Endothelial cell of umbilical vein (primary cell): ENCODE results near the gene CFAP46. TPM values are rescaled to one million over a fixed set of nuclear protein-coding genes. Genes with fewer than 3 reads are reported as not detected.

ENCODE experiments used
- BruUV-seq: library from RNA; stranded (reverse); fragments of 400-500 nt; replicated peaks from 2 replicates; lab custom pipeline; 2021; lab: Mats Ljungman, UMichigan
- CTCF ChIA-PET: fragments of 300-600, 350-600 bp; sonication (Branson Sonifier 250); formaldehyde crosslinking; loops from one replicate; lab custom pipeline; 2021; ENCODE audit warnings: antibody characterized with exemption, inconsistent platforms; lab: Charles Lee
- POLR2A ChIA-PET: fragments of 300-600, 350-600 bp; sonication (Branson Sonifier 250); formaldehyde crosslinking; loops from one replicate; lab custom pipeline; 2021; ENCODE audit warnings: antibody characterized with exemption, inconsistent platforms; lab: Charles Lee
- DNase-seq: peaks from one replicate; pipeline ENCODE4 v3.0.0-alpha.2; 2011; ENCODE audit warnings: low read depth, low spot score
- FAIRE-seq: peaks from 2 replicates; lab custom pipeline; 2011; peaks lifted over from hg19 to GRCh38; lab: Jason Lieb, UNC
- H2AFZ ChIP-seq: 2 replicates; pipeline ENCODE4 v1.6.0; 2012; ENCODE audit warnings: low read depth, low read length, control low read depth, inconsistent platforms
- H3K27ac ChIP-seq: 2 replicates; pipeline ENCODE4 v1.5.1; 2011; ENCODE audit warnings: low read depth, mild to moderate bottlenecking, control low read depth, low read length, moderate library complexity; ENCODE audit not compliant: insufficient read depth
- H3K27me3 ChIP-seq, 2 experiments: 2 replicates each; pipeline versions ENCODE4 v1.6.0 to v1.6.1; 2011; ENCODE audit warnings: low read length in 2 of 2, mixed read lengths in 1 of 2; ENCODE audit not compliant: control insufficient read depth in 2 of 2, insufficient read depth in 2 of 2
- H3K36me3 ChIP-seq, 2 experiments: 2 replicates in 1 of 2; 3 replicates in 1 of 2; pipeline ENCODE4 v1.5.1; 2011; ENCODE audit warnings: low read length in 2 of 2, mild to moderate bottlenecking in 1 of 2, moderate library complexity in 1 of 2; ENCODE audit not compliant: control insufficient read depth in 2 of 2, insufficient read depth in 2 of 2; ENCODE audit errors: extremely low read depth in 1 of 2
- H3K4me1 ChIP-seq: 3 replicates; pipeline ENCODE4 v1.5.1; 2011; ENCODE audit warnings: mild to moderate bottlenecking, low read length; ENCODE audit not compliant: control insufficient read depth, insufficient read depth; ENCODE audit errors: extremely low read depth
- H3K4me2 ChIP-seq: 2 replicates; pipeline ENCODE4 v1.6.1; 2011; ENCODE audit warnings: low read length, control low read depth, mixed read lengths; ENCODE audit not compliant: insufficient read depth
- H3K4me3 ChIP-seq, 3 experiments: fragments of 200-600 bp in 1 of 3; sonication (generic), shearing (Covaris generic) in 1 of 3; replicated peaks in 1 of 3; 2 replicates each; pipeline ENCODE4 v1.5.1; 2011 to 2016; ENCODE audit warnings: control low read depth in 3 of 3, low read length in 3 of 3, mild to moderate bottlenecking in 2 of 3, inconsistent platforms in 1 of 3, low read depth in 1 of 3, moderate library complexity in 1 of 3; ENCODE audit not compliant: insufficient read depth in 1 of 3
- H3K79me2 ChIP-seq: 2 replicates; pipeline ENCODE4 v1.6.0; 2012; ENCODE audit warnings: low read length, inconsistent platforms; ENCODE audit not compliant: control insufficient read depth, insufficient read depth
- H3K9ac ChIP-seq: replicated peaks from 2 replicates; pipeline ENCODE3; 2011; ENCODE audit warnings: low read length, control low read depth; ENCODE audit not compliant: insufficient read depth; ENCODE audit errors: extremely low read depth
- H3K9me1 ChIP-seq: replicated peaks from 3 replicates; pipeline ENCODE4 v1.6.0; 2011; ENCODE audit warnings: mild to moderate bottlenecking, low read length; ENCODE audit not compliant: control insufficient read depth, insufficient read depth; ENCODE audit errors: extremely low read depth
- H3K9me3 ChIP-seq: replicated peaks from 2 replicates; pipeline ENCODE4 v1.5.1; 2012; ENCODE audit warnings: low read length, inconsistent platforms; ENCODE audit not compliant: control insufficient read depth, insufficient read depth
- H4K20me1 ChIP-seq: replicated peaks from 2 replicates; pipeline ENCODE3; 2011; ENCODE audit warnings: mild to moderate bottlenecking, low read length; ENCODE audit not compliant: control insufficient read depth, insufficient read depth; ENCODE audit errors: extremely low read depth
- EZH2 ChIP-seq: IDR thresholded peaks from 2 replicates; pipeline ENCODE4 v1.6.1; 2012; ENCODE audit warnings: borderline replicate concordance, low read depth, mild to moderate bottlenecking, moderate library complexity, low read length, inconsistent platforms; ENCODE audit not compliant: severe bottlenecking
- FOS ChIP-seq: IDR thresholded peaks from 2 replicates; pipeline ENCODE4 v1.6.1; 2011; ENCODE audit warnings: mild to moderate bottlenecking, low read length, moderate library complexity, borderline replicate concordance; ENCODE audit not compliant: insufficient read depth
- GATA2 ChIP-seq: IDR thresholded peaks from 2 replicates; pipeline ENCODE4 v1.7.0; 2011; ENCODE audit warnings: low read depth, mild to moderate bottlenecking, moderate library complexity, mixed read lengths, low read length; ENCODE audit not compliant: insufficient read length, insufficient read depth
- JUN ChIP-seq: IDR thresholded peaks from 2 replicates; pipeline ENCODE4 v1.6.1; 2011; ENCODE audit warnings: borderline replicate concordance, low read depth; ENCODE audit not compliant: insufficient read length, insufficient read depth
- MYC ChIP-seq: IDR thresholded peaks from one replicate; pipeline ENCODE4 v1.6.1; 2011; ENCODE audit warnings: mild to moderate bottlenecking, low read depth, low read length
- POLR2A ChIP-seq: IDR thresholded peaks from 2 replicates; pipeline ENCODE4 v1.6.1; 2012; ENCODE audit warnings: low read depth, mild to moderate bottlenecking, control low read depth, low read length
- POLR2AphosphoS5 ChIP-seq: IDR thresholded peaks from 2 replicates; pipeline ENCODE4 v1.6.1; 2012; ENCODE audit warnings: low read depth, mild to moderate bottlenecking, control low read depth, low read length, moderate library complexity; ENCODE audit not compliant: insufficient read depth
- dilution Hi-C: fragments of 300-500 bp; cut with MboI; formaldehyde crosslinking; loops from one replicate; pipeline ENCODE4 v1.15.0; 2019; ENCODE audit warnings: low sequenced_read_pairs; ENCODE audit not compliant: extremely low pct_ligation_motif_present
- intact Hi-C: fragments of 100-400 bp; cut with micrococcal nuclease; formaldehyde crosslinking; loops from one replicate; pipeline ENCODE4 v1.10.0; 2022
- polyA plus RNA-seq, 4 experiments: library from polyadenylated mRNA; depleted of rRNA in 3 of 4; stranded (reverse) in 3 of 4; unstranded in 1 of 4; fragments of >200 nt; gene quantifications; 2 replicates each; pipeline versions ENCODE4 v1.2.1 to v1.2.3, GENCODE V29; 2011 to 2012; ENCODE audit warnings: missing spikeins in 1 of 4
- total RNA-seq: library from RNA; stranded (reverse); gene quantifications from 2 replicates; pipeline ENCODE4 v1.2.3, GENCODE V29; 2021
- TF ChIP-seq, protein P1 (sequence below): IDR thresholded peaks from 2 replicates; pipeline ENCODE4 v1.6.1; 2011; ENCODE audit not compliant: insufficient read depth, insufficient read length
- TF ChIP-seq, protein P2 (sequence below), 2 donors: IDR thresholded peaks; 1 replicate in 1 of 2; 2 replicates in 1 of 2; pipeline ENCODE4 v1.5.1; 2011; ENCODE audit warnings: low read length in 2 of 2, mild to moderate bottlenecking in 2 of 2, moderate library complexity in 2 of 2, control low read depth in 1 of 2, inconsistent platforms in 1 of 2, low read depth in 1 of 2; ENCODE audit not compliant: insufficient read depth in 1 of 2; ENCODE audit errors: extremely low read depth in 1 of 2

The CFAP46 gene
- total and polyA plus RNA-seq, 2 donors (not counting 3 experiments of a cell fraction or from before 2014, with no cell fraction given): 0.75 to 0.98 TPM

DNA sequence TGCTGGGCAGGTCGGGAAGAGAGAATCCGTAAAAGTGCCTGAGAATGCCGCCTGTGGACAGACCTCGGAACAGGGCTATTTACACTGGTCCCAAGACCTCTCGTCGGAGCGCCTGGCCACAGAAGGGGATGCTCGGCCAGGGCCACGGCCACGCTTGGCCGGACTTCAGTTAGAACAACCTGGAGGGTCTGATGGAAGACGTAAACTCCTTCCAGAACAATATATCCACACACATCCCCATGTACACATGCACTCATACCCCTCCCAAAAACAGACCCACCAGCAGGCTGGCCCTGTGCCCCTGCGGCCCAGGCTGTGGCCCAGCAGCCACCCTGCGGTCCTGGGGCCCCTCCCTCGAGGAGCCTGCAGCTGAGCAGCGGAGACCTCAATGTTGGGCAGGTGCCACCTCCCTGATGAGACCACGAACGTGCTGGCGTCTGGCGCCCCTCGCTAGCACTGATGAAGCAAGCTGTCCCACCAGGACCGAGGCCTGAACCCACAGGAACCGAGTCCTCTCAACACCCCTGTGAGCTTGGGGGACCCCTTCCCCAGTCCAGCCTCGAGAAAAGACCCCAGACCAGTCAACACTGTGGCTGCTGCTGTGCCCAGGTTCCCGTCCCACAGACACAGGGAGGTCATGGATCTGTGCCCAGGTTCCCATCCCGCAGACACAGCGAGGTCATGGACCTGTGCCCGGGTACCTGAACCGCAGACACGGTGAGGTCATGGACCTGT, 8.9 kb downstream of the CFAP46 start:
- H3K27me3 ChIP-seq: no peaks in the 10 kb centered on the region
- BruUV-seq: no TSS peak
- no peak overlapping the region for H3K27ac ChIP-seq
- no peak overlapping the region for H2AFZ ChIP-seq
- no peak for FAIRE-seq
- no peaks in the 10 kb centered on the region for H3K9me1 ChIP-seq
- ChIA-PET POLR2A (no interaction called here), CTCF (no interaction called here)
- H4K20me1 ChIP-seq: no peaks in the 10 kb centered on the region
- H3K4me2 ChIP-seq: no peak overlapping the region
- H3K79me2 ChIP-seq: no peaks in the 10 kb centered on the region
- no peaks in the 10 kb centered on the region for H3K36me3 ChIP-seq
- H3K9ac ChIP-seq: no peak overlapping the region
- no peaks in the 10 kb centered on the region for H3K9me3 ChIP-seq
- H3K4me3 ChIP-seq: no peak overlapping the region
- no peaks in the 10 kb centered on the region for H3K4me1 ChIP-seq
- no peak for TF ChIP-seq POLR2A
- TF ChIP-seq, protein P1, sequence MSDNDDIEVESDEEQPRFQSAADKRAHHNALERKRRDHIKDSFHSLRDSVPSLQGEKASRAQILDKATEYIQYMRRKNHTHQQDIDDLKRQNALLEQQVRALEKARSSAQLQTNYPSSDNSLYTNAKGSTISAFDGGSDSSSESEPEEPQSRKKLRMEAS: no peak
- TF ChIP-seq POLR2AphosphoS5: no peak
- TF ChIP-seq JUN: no peak
- TF ChIP-seq FOS: no peak
- no peak for TF ChIP-seq EZH2
- TF ChIP-seq, protein P2, sequence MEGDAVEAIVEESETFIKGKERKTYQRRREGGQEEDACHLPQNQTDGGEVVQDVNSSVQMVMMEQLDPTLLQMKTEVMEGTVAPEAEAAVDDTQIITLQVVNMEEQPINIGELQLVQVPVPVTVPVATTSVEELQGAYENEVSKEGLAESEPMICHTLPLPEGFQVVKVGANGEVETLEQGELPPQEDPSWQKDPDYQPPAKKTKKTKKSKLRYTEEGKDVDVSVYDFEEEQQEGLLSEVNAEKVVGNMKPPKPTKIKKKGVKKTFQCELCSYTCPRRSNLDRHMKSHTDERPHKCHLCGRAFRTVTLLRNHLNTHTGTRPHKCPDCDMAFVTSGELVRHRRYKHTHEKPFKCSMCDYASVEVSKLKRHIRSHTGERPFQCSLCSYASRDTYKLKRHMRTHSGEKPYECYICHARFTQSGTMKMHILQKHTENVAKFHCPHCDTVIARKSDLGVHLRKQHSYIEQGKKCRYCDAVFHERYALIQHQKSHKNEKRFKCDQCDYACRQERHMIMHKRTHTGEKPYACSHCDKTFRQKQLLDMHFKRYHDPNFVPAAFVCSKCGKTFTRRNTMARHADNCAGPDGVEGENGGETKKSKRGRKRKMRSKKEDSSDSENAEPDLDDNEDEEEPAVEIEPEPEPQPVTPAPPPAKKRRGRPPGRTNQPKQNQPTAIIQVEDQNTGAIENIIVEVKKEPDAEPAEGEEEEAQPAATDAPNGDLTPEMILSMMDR (IDR thresholded peaks at IDR 0.05; ENCODE audit: extremely low read depth in 1 of 2, insufficient read depth in 1 of 2, low read depth in 1 of 2, low read length in 2 of 2): no peak
- no peak for TF ChIP-seq GATA2
- TF ChIP-seq MYC: no peak
- dilution Hi-C loops: no loop called here
- intact Hi-C loops: no loop called here
- no peak for DNase-seq
